GM19023 (cell line): ENCODE measurements around the gene TIAL1.
A peak's percentile ranks its signal among the peaks of the same experiment; 100 is the strongest.
"Not testable (repeated sequence)": the region's sequence is repeated elsewhere in the genome, so short reads cannot be mapped to it uniquely, and the experiment has no call there.

ENCODE experiments used
- ATAC-seq: cut with Tn5 transposase; IDR thresholded peaks from one replicate; pipeline ENCODE4 v1.9.1; 2021; ENCODE audit warnings: mild to moderate bottlenecking, moderate library complexity; ENCODE audit not compliant: unreplicated experiment

TIAL1 gene

GRCh38 chr10:119614686-119615085 is 17.9 kb upstream of the TIAL1 start:
- no peak for ATAC-seq

- ATAC-seq = no peak
Observed at GRCh38 chr10:119613741-119614140, 17.0 kb upstream of the TIAL1 start.

DNA sequence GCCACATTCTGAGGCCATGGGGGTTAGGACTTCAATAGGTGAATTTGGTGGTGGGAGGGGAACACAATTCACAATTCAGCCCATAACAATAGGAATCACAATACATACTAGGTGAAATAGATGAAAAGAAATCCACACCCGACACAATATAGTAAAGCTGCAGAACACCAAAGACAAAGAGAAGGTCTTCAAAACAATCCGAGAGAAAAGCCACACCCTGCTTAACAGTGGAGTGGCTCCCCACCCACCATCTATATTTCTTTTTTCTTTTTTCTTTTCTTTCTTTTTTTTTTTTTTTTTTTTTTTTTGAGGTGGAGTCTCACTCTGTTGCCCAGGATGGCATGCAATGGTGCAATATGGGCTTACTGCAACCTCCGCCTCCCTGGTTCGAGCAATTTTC is 14.7 kb upstream of the TIAL1 start:
- no peak for ATAC-seq

- ATAC-seq = no peak
Observed at GRCh38 chr10:119609516-119609915, 12.8 kb upstream of the TIAL1 start.

DNA sequence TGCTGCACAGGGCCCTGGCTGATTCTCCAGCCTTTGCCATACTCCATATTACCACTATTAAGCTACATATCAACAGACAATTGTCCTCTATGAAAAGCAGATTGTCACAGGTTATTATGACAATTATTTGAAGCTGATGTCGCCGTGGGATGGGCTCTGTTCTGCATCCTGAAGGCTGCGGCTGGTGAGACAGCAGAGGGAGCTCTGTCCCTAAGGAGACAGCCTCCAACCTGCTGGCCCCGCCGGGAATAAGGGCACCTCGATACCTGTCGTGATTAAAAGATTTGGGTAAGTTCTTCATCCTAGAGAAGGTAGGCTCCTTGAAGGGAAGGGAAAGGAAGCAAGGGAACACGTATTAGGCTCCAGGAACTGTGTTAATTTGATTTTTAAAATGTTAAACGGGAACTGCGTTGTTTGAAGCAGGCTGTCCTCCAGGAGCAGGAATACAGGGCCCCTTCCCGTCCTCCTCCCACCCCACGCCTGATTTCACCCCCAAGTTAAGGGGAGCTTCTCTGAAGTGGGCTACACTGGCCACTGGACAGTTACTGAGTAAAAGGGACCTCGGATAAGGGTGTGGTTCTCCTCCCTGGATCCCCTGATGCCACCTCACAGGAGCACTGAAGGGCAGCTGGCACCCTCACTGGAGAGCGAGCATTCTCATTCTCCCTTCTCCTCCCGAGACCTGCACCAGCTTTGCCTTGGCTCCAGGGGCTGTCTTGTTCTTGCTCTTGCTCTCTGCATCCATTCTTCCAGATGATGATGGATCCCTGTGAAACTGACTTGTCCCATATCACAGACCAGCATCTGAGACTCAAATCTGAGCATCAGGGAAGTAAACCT is 11.8 kb upstream of the TIAL1 start:
- ATAC-seq = no peak

DNA sequence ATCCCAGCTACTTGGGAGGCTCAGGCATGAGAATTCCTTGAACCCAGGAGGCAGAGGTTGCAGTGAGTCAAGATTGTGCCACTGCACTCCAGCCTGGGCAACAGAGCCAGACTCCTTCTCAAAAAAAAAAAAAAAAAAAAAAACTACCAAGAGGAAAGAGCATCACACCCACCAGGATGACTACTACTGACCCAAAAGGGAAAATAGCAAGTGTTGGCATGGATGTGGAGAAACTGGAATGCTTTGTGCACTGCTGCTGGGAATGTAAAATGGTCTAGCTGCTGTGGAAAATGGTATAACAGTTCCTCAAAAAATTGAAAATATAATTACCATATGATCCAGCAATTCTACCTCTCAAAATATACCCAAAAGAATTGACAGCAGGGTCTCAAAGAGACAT is 7.7 kb upstream of the TIAL1 start:
- ATAC-seq = no peak

DNA sequence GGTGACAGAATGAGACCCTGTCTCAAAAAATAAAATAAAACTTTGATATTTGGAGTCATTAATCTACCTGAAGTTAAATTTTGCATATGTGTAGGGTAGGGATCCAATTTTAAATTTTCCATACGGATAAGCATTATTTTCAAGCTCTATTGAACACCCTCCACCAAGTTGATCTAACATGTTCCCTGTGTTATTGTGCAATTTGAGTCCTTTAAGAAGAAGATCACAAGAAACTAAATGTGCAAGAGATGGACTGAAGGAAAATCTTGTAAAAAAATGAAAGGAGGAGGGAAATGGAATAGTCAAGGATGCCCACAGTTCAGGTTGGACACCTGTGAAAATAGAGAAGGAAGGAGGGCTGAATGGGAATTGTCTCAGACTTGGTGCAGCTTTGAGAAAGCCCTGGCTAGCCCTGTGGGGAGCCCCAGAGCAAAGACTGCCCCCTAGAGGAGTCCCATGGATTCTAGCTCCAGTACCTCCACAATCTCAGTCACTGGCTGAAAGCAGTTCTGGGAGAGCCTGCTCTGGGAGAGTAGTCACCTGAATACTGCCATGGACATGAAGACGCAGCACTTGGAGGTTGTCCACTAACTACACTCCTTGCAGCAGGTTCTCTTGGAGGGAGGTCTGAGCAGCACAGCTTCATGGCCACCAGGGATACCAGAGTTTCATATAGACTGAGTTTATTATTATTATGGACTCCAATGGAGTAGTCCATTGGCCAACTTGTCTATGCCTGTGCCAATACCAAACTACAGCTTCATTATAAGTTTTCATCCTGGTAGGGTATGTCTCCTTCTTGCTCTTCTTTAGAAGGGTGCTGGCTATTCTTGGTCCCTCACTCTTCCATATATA is 5.7 kb upstream of the TIAL1 start:
- ATAC-seq = no peak

DNA sequence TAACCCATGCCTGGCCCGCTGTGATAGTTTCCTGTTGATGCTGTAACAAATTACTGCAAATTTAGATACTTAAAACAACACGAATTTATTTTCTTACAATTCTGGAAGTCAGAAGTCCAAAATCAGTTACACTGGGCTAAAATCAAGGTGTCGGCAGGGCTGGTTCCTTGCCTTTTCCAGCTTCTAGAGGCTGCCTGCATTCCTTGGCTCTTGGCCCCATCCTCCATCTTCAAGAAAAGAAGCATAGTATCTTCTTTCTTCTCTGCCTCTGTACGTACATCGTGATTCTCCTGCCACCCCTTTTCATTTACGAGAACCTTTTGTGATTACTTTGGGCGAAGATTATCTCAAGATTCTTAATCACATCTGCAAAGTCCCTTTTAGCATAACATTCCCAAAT is 1.6 kb upstream of the TIAL1 start:
- no peak for ATAC-seq

DNA sequence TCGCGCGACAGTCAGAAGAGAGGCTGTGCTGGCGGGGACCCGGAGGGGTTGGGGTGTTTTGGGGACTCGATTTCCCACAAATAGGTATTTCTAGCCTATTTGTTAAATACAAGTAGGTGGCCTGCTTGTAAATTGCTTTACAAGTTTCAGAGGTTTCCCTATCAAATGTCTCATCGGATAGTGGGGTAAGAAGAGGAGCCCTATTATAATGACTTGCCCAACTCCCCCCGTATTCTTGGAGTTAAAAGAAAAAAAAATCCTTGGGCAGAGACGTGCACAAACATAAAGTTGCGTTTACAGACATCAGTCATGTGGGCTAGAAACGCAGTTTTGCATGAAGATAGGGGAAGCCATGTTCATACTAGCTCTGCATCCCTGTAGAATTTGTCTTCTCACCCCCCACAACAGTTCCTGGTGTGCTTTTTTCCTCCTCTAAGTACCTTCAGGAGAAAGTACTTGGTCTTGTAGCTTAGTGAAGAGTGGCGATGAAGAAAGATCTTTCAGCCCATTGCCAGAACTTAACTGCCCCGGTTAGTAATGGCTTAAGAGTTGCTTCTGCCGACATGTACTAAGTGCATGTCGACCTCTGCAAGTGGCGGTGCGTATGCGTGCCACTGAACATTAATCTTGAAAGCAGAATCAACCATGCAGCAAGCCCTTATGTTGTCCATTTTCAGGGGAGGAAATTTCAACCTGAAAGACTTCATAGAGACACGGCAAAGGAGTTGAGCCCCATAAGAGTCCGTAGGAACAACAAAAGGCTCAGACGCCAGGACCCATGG is 832 bp upstream of the TIAL1 start:
- ATAC-seq = no peak

GRCh38 chr10:119595676-119596515 is 868 bp downstream of the TIAL1 start:
- peak; percentile 14 for ATAC-seq

GRCh38 chr10:119595134-119595675 is 1.6 kb downstream of the TIAL1 start:
- ATAC-seq = no peak

DNA sequence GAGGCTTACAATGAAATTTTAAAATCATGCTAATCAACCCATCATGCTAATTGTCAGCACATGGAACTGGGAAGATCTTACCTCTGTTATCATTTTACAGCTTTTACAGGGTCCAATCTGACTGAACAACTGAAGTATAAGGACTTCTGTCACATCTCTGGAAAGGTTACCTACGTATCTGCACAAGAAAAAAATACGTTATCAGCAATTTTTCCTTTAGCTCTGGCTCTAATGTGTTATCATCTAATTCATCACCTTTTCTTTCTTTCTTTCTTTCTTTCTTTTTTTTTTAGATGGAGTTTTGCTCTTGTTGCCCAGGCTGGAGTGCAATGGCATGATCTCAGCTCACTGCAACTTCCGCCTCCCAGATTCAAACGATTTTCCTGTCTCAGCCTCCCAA is 8.7 kb downstream of the TIAL1 start:
- no peak for ATAC-seq

DNA sequence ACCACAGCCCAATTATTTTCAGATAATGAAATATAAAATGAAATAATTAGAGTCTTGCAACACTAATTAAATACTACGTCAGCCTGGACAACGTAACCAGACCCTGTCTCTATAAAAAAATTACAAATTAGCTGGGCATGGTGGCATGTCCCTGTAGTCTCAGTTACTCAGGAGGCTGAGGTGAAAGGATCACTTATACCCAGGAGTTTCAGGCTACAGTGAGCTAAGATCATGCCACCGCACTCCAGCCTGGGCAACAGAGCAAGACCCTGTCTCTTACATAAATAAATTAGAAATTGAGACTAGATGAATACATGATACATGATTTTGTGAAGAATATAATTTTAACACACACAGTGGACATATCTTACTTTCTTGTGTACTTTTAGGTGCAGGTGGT is 18.4 kb downstream of the TIAL1 start:
- ATAC-seq = no peak

DNA sequence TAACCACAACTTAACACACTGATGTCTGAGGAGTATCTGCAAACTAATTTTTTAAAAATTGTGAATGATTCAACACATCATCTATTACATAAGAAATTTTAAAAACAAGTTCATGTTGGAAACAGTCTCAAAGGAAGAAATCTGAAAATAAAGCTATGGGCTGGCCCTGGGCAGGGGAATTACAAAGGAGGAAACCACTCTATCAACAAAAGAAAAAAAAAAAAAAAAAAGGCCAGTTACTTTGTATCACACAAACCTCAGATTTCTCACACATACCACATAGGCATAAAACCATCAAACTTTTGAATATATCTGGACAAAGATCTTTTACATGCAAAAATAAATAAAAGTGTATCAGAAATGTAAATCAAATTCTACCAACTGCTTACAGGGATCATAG is 20.8 kb downstream of the TIAL1 start:
- no peak for ATAC-seq

GRCh38 chr10:119575506-119575905 is 21.3 kb downstream of the TIAL1 start:
- no peak for ATAC-seq

DNA sequence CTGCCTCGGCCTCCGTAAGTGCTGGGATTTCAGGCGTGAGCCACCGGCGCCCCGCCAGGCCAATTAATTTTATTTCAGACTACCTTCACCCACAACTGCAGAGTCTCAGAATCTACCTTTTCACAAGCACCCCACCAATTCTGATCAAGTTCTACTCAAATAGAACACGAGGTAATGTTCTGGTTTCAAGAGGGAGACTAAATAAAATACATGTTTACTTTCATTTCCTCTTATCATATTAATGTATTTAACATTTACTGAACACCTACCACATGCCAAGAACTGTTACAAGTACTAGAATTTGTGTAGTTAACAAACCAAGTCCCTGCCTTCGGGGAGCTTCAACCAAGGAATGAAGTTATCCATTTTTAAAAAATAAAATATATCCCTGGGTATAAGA is 28.8 kb downstream of the TIAL1 start:
- ATAC-seq = no peak

- ATAC-seq = no peak
Observed at GRCh38 chr10:119562097-119562496, 34.7 kb downstream of the TIAL1 start.

DNA sequence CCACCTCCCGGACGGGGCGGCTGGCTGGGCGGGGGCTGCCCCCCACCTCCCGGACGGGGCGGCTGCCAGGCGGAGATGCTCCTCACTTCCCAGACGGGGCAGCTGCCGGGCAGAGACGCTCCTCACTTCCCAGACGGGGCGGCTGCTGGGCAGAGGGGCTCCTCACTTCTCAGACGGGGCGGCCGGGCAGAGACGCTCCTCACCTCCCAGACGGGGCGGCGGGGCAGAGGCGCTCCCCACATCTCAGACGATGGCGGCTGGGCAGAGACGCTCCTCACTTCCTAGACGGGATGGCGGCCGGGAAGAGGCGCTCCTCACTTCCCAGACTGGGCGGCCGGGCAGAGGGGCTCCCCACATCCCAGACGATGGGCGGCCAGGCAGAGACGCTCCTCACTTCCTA is 37.3 kb downstream of the TIAL1 start:
- not testable (repeated sequence) for ATAC-seq

DNA sequence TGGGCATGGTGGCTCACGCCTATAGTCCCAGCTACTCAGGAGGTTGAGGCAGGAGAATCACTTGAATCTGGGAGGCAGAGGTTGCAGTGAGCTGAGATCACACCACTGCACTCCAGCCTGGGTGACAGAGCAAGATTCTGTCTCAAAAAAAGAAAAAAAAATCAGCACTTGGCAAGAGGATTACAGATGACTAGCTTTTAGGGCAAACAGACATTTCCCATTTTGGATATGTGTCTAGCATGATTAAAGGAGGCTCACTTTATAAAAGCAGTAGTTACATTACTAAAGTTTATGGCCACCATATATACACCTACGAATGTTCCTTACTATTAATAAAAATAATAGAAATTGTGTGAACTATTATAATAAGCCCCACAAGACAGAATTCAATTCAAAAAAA is 40.7 kb downstream of the TIAL1 start:
- not testable (repeated sequence) for ATAC-seq

- ATAC-seq = no peak
Observed at GRCh38 chr10:119555178-119555784, 41.5 kb downstream of the TIAL1 start.
